ENCODE results near the gene SIX2.

SIX2 gene

DNA sequence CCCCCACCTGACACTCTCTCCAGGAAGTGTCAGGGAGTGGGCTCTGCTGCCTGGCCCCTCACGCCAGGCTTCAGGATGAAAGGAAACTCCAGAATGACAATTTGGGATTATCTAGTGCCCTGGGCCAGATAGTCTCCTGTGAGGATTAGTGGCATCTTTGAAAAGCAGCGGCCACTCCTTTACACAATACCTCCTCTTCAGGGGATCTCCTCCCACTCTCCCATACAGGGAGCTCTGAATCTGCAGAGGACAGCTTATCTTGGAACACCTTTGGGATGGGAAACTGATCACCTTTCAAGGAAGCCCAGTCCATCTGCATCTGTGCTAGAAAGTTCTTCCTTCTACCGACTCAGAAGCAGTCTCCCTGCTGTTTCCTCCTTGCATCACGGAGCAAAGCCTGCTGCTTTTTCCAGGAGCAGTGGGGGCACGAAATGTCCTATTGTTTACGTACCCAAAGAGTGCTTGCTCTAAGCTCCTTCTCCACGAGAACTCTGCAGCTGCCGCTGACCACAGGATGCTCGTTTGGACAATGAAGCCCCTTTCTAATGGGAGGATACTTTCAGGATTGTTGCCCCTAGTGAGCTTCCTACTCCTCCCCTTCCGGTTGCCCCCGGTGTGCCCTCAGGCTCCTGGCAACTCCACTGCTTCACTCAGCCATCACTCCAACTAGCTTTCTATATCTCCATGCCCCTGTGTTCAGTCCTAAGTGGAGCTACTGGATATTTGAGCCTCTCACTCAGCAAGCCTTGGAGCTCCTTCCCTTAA lies 36.3 kb downstream of the SIX2 start:
- no peak for DNase-seq (ENCODE audit: extremely low read depth, low read depth)
- TF ChIP-seq CTCF (IDR thresholded peaks at IDR 0.05; ENCODE audit: low read depth, low read length) = no peak

DNA sequence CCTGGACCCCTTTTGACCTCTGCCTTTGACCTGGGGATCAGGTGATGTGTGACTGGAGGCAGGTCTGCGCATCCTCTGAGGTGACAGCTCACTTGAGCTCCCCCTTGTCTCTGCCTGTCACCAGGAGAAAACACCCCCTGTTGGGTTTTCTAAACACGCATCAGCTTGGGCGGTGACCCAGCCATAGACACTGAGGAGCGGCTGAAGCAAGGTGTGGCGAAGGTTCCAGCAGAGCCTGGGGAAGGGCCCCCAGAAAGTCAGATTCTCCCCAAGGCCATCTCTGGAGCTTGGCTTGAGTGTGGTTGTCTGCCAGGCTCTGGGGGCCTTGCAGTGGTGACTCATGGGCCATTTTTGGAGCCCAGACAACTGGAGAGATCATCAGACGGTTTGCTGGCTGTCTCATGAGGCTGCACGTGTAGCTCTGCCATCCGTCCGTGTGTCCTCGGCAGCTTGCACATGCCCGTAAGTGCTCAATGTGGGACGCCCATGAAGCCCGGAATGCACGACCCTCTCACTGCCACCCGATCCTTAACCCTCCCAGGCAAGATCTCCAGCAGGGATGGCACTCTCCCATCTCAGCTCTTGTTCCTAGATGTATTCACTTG lies 38.3 kb downstream of the SIX2 start:
- TF ChIP-seq CTCF (IDR thresholded peaks at IDR 0.05; ENCODE audit: low read depth, low read length) = no peak
- no peak for DNase-seq (ENCODE audit: extremely low read depth, low read depth)

DNA sequence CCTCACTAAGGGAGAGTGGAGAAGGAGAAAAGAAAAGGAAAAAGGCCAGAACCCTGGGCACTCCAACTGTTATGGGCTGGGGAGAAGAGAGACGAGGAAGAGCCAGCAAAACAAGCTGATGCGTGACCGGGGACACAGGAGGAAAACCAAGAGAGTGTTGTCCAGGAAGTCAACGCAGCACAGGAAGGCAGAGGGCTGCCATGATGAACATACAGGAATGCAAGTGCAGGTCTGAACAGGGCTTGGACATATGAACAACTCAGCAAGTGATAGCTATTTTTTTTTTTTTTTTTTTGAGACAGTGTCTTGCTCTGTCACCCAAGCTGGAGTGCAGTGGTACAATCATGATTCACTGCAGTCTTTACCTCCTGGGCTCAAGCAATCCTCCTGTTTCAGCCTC lies 39.3 kb downstream of the SIX2 start:
- DNase-seq (ENCODE audit: extremely low read depth, low read depth) = no peak
- no peak for TF ChIP-seq CTCF (IDR thresholded peaks at IDR 0.05; ENCODE audit: low read depth, low read length)

GRCh38 chr2:44967727-44968432 lies 41.4 kb downstream of the SIX2 start:
- no peak for TF ChIP-seq CTCF (IDR thresholded peaks at IDR 0.05; ENCODE audit: low read depth, low read length)

GRCh38 chr2:44967056-44967455 lies 42.2 kb downstream of the SIX2 start:
- DNase-seq (ENCODE audit: extremely low read depth, low read depth) = no peak
- no peak for TF ChIP-seq CTCF (IDR thresholded peaks at IDR 0.05; ENCODE audit: low read depth, low read length)

More at GRCh38 chr2:44967727-44968432, 41.4 kb downstream of the SIX2 start:
- DNase-seq (ENCODE audit: extremely low read depth, low read depth) = no peak

DNA sequence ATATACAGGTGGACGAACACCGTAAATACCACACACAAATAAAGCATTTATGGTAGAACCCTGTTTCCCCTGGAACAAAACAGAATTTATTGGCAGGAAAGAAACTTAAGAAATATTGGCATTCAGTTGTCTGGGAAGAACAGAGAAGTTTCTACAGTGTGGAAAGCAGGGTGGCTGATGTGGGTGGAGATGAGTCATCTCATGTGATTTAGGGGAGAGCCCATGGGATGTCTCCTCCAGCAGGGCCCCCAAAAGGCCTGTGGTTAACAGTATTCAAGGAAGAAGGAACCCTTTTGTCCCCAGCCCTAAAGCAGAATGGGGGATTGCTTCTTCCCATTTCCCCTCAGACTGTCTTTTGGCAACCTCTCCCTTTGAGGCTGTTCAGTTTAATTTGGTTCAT lies 43.6 kb downstream of the SIX2 start:
- DNase-seq (ENCODE audit: extremely low read depth, low read depth) = no peak
- TF ChIP-seq CTCF (IDR thresholded peaks at IDR 0.05; ENCODE audit: low read depth, low read length) = no peak

GRCh38 chr2:44964752-44965236 lies 44.5 kb downstream of the SIX2 start:
- DNase-seq (ENCODE audit: extremely low read depth, low read depth) = no peak
- TF ChIP-seq CTCF (IDR thresholded peaks at IDR 0.05; ENCODE audit: low read depth, low read length) = peak; percentile 22
